Stimulated activated CD4-positive, alpha-beta T cell treated with anti-CD3 and anti-CD28 coated beads, Interleukin-4, amount 100 ng/mL, for 24 hours (primary cell): ENCODE measurements around the gene SLC44A4.
A peak's percentile ranks its signal among the peaks of the same experiment; 100 is the strongest.
"Not testable (repeated sequence)": the region's sequence is repeated elsewhere in the genome, so short reads cannot be mapped to it uniquely, and the experiment has no call there.

Source experiments
- DNase-seq: peaks from one replicate; pipeline ENCODE4 v3.0.0-alpha.2; 2020

SLC44A4 gene

DNA sequence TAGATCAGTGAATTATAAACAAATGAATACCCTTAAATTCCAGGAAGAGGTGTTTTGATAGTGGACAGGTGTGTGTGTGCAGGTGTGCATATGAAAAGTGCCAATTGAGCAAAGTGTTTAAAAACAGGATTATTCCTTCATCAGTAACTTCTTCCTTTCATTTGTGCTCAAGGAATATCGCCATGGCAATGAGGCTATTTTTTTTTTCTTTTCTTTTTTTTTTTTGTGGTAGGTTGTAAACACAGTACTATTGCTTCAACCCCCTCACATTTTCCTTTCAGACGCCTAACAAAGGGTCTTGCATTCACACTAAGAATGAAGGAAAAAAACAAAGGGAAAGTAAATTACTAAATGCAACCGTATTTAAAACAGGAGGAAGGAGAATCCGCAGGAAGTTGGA, 53.2 kb downstream of the SLC44A4 start:
- DNase-seq = no peak

DNA sequence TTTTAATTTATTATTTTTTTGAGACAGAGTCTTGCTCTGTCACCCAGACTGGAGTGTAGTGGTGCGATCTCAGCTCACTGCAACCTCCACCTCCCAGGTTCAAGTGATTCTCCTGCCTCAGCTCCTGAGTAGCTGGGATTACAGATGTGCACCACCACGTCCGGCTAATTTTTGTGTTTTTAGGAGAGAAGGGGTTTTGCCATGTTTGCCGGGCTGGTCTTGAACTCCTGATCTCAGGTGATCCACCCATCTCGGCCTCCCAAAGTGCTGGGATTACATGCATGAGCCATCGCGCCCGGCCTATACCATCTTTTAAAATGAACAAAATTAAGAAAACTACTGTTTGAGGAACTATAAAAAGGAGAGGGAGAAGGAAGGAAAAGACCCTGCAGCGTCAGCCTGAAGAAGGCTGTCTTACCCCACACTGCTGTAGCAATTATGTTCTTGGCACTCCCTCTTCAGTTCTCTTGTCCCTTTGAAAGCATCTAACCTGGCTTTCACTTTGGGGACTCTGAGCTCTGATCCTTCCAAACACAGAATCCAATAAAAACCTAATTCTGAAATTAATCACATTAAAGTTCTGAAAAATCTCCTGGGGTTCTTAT, 55.1 kb downstream of the SLC44A4 start:
- DNase-seq = not testable (repeated sequence)

DNA sequence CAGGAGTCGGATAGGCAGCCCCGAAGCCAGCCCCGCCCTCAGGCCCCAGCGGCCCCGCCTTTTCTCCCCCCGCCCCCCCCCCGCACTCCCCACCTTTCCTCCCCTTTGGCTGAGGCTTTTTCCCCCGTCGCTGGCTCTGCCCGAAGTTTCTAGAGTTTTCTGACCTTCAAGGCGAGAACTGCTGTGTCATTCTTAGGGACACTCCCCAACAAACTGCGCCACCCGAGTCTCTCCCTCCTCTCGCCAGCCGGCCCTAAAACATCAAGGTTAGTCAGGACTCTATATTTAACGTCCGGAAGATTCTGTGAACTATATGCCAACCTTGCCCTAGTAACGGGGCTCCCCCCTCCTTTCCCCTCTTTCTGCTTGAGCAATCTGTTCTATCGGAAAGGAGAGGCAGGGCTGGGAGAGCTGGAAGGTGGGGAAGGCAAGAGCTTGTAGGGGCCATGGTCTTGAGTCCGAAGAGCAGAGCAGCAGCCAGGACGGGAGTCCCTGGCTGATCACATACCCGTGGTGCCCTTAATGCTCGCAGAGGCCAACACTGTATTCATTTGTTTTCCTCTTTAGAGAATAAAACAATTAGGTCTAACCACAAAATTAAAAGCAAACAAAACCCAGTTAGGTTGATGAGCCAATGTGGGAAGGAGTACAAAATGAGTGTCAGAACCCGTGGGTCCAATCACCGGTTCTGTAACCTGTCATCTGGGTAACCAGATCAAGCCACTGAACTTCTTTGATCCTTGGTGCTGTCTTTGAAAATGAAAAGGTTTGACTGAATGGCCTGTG, 56.6 kb downstream of the SLC44A4 start:
- DNase-seq = peak; percentile 65

DNA sequence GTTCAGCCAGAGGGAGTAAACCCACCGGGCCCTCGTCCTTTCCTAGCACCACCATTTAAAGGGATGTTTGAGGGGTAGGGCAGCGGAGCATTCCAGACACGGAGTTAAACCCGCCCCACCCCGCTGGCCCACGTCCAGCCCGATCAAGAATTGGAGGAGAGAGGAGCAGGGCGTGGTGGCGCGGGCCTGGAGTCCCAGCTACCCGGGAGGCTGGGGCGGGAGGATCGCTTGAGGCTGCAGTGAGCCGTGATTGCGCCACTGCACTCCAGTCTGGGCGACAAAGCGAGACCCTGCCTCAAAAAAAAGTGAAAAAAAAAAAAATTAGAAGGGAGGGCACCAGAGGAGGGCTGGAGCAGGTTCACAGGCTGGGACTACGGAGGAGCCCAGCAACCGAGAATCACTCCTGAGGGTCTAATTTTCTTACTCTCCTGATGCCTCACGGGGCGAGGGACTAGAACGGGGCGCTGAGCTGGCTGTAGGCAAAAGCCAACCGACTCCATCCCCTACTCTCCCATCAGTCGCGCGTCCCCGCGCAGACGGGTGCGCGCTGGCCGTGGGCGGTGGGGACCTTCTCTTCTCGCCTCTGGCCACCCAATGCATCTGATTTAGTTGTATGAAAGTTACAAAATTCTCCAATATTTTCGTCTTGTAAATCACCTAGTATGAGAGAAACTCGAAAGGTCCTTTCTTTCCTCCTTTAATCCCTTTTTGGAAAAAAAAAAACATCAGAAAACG, 57.3 kb downstream of the SLC44A4 start:
- DNase-seq = peak; percentile 75

- not testable (repeated sequence) for DNase-seq
These were observed 58.4 kb downstream of the SLC44A4 start for GRCh38 chr6:31820399-31820798.

GRCh38 chr6:31819871-31820299, 58.9 kb downstream of the SLC44A4 start:
- DNase-seq = no peak

DNA sequence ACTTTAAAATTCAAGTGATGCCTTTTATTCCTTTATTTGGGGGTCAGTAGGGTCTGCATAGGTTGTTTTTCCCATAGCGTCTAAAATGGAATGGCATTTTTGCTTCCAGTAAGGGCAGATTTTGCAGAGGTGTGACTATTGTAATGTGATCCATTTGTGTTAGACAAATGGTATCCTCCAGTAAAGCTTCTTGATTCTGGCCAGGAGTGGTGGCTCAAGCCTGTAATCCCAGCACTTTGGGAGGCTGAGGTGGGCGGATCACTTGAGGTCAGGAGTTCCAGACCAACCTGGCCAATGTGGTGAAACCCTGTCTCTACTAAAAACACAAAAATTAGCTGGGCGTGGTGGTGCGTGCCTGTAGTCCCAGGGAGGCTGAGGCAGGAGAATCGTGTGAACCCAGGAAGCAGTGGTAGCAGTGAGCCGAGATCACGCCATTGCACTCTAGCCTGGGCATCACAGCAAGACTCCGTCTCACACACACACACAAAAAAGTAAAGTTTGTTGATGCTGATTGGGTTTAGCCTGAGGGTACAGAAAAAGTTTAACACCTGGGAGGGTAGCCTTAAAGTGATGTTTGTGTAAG, 60.8 kb downstream of the SLC44A4 start:
- DNase-seq = not testable (repeated sequence)

- not testable (repeated sequence) for DNase-seq
These were observed 61.5 kb downstream of the SLC44A4 start for GRCh38 chr6:31817133-31817928.

DNA sequence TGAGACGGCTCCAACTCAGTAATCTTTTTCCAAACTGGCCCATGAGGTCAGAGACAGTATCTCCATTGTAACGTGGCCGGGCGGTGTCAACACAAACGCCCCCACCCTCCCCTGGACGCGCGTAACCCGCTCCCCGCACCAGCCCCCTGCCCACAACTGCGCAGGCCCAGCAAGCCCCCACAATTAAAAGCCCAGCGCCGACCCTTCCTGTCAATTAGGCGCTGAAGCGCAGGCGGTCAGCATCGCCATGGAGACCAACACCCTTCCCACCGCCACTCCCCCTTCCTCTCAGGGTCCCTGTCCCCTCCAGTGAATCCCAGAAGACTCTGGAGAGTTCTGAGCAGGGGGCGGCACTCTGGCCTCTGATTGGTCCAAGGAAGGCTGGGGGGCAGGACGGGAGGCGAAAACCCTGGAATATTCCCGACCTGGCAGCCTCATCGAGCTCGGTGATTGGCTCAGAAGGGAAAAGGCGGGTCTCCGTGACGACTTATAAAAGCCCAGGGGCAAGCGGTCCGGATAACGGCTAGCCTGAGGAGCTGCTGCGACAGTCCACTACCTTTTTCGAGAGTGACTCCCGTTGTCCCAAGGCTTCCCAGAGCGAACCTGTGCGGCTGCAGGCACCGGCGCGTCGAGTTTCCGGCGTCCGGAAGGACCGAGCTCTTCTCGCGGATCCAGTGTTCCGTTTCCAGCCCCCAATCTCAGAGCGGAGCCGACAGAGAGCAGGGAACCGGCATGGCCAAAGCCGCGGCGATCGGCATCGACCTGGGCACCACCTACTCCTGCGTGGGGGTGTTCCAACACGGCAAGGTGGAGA, 63.6 kb downstream of the SLC44A4 start, which contains the start of the genes HSPA1A and HSPA1L:
TSS of gene HSPA1A (plus strand) at position 519 of the 814 bp plus-strand sequence. CDS start at position 733, 214 bp downstream.
TSS of gene HSPA1L (minus strand) at position 259 of the 814 bp plus-strand sequence. CDS start 3,311 bp downstream, outside the sequence.
- DNase-seq = peak; percentile 65

DNA sequence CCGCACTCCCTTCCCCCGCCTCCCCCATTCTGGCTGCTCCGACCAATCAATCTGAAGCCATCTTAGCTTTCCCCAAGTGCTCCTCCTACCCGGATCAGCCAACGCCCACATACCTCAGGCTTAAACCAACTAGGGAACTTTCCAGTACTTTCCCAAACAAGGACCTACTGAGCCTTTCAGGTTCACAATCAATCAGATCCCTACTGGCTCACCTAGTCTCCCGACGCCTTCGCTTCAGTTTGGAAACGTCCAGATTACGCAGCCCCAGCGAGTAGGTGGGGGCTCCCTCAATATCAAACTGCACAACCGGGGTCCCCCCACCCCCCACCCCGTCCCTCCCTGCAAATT, 64.1 kb downstream of the SLC44A4 start:
- DNase-seq = peak; percentile 72

DNA sequence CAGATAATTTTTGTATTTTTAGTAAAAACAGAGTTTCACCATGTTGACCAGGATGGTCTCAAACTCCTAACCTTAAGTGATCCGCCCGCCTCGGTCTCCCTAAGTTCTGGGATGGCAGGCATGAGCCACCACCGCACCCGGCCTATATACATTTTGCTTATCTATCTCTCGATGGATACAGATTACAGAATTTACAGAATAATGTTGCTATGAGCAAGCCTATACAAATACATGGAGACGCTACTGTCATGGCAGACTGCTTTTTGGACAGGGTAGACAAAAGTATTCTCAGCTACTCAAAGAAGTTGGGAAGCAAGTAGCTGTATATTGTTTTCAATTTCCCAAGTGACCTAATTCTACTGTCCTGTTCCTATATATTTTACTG, 65.3 kb downstream of the SLC44A4 start:
- DNase-seq = no peak
